Head of caudate nucleus (tissue), 42 donors: ENCODE results near the gene MCM3AP.

Experiments
- DNase-seq, 42 donors: peaks; one replicate each; pipeline versions ENCODE4 v3.0.0 to v3.0.0-alpha.2; 2020 to 2021; ENCODE audit warnings: mixed read lengths in 7 of 42
- intact Hi-C: fragments of 100-400 bp; cut with DNase I; formaldehyde crosslinking; loops from one replicate; pipeline ENCODE4 v1.15.0; 2022

Gene MCM3AP

GRCh38 chr21:46213620-46214286, 71.7 kb downstream of the MCM3AP start:
- intact Hi-C loops: no loop called here
- peak in 3 of 42 donors; percentile 7 to 22 (median 18) for DNase-seq

- intact Hi-C loops: no loop called here
- peak in 3 of 42 donors; percentile 13 to 27 (median 18) for DNase-seq
These were observed 72.5 kb downstream of the MCM3AP start for GRCh38 chr21:46212721-46213484.

GRCh38 chr21:46211786-46212720, 73.4 kb downstream of the MCM3AP start:
- peak in 5 of 42 donors; percentile 16 to 47 (median 23) for DNase-seq
- intact Hi-C loops: no loop called here

GRCh38 chr21:46211376-46211775, 74.0 kb downstream of the MCM3AP start:
- intact Hi-C loops: no loop called here
- peak in 3 of 42 donors; percentile 12 to 24 (median 14) for DNase-seq

GRCh38 chr21:46210378-46211136, 74.9 kb downstream of the MCM3AP start:
- no peak for DNase-seq
- intact Hi-C loops: no loop called here

- no peak for DNase-seq
- intact Hi-C loops: no loop called here
These were observed 76.4 kb downstream of the MCM3AP start for GRCh38 chr21:46208761-46209721.

GRCh38 chr21:46207920-46208591, 77.4 kb downstream of the MCM3AP start:
- intact Hi-C loops: no loop called here
- no peak for DNase-seq

- no peak for DNase-seq
- intact Hi-C loops: no loop called here
These were observed 78.1 kb downstream of the MCM3AP start for GRCh38 chr21:46207006-46207919.

- intact Hi-C loops: no loop called here
- peak in 1 of 42 donors; percentile 1 for DNase-seq
These were observed 79.0 kb downstream of the MCM3AP start for GRCh38 chr21:46206163-46207005.

GRCh38 chr21:46205766-46206162, 79.6 kb downstream of the MCM3AP start:
- no peak for DNase-seq

GRCh38 chr21:46205166-46205565, 80.2 kb downstream of the MCM3AP start:
- intact Hi-C loops: no loop called here
- DNase-seq: peak in 5 of 42 donors; percentile 2 to 52 (median 39)

More at GRCh38 chr21:46205766-46206162, 79.6 kb downstream of the MCM3AP start:
- intact Hi-C loops: no loop called here

- intact Hi-C loops: no loop called here
- no peak for DNase-seq
These were observed 82.2 kb downstream of the MCM3AP start for GRCh38 chr21:46203203-46203600.

GRCh38 chr21:46202592-46203202, 82.7 kb downstream of the MCM3AP start:
- DNase-seq: no peak
- intact Hi-C loops: no loop called here
